ENCODE data around the gene ADARB1. TPM values are rescaled to one million over a fixed set of nuclear protein-coding genes. Genes with fewer than 3 reads are reported as not detected.

ADARB1 gene
- total and polyA plus RNA-seq, 9 of the 15 experiments (the other 6 are each of a cell fraction or from before 2014, with no cell fraction given) = 6.7 to 16.0 (median 8.3) TPM

DNA sequence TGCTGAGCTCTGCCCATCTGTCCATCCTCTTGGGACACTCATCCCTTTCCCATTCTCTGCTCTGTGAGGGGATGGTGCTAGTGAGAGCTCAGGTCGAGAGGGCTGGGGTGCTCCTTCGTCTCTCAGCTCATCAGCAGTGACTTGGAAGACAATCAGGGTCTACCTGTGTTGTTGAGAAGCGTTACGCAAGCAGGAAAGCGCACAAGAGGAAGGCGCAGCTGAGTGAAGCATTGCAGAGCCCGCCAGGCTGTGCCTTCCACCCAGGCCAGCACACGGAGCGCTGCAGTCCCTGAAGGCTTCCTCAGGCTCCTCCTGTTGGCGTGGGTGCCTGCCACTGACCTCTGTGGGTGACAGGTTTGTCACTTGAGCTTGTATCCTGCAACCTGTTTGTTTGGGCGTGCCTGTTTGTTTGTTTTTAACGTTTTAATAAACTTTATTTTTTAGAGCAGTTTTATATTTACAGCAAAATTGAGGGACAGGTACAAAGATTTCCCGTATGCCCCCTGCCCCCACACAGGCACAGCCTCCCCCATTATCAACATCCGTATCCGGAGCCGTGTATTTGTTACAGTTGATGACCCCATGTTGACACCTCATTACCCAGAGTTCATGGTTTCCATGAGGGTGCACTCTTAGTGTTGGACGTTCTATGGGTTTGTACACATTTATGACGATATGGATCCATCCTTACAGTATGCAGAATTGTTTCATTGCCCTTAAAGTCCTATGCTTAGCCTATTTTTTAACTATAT lies 36.7 kb downstream of the ADARB1 start:
- DNase-seq (ENCODE audit: extremely low read depth in 1 of 4, low spot score in 3 of 4) (peak in 2 of 4 experiments; percentile 46 to 52), FAIRE-seq (peak; percentile 77), ATAC-seq (peak; percentile 82)
- no TSS peak for BruUV-seq (replicated peaks)
- H3K4me3 ChIP-seq = no peak overlapping the region
- intact Hi-C loops (cut with micrococcal nuclease) (no loop called here), in situ Hi-C loops (cut with MboI) (no loop called here)
- peak overlapping the region; percentile 57 for H3K4me2 ChIP-seq (ENCODE audit: insufficient read depth, low read length)
- H3K79me2 ChIP-seq (ENCODE audit: control insufficient read depth, insufficient read depth, low read length) = peaks cover 12% of the 10 kb centered on the region; the same call in 2 of the 3 replicates
- H3K27me3 ChIP-seq (ENCODE audit: control insufficient read depth in 2 of 2, insufficient read depth in 2 of 2, low read length in 2 of 2) = no peaks in the 10 kb centered on the region
- H3K9me1 ChIP-seq (ENCODE audit: control insufficient read depth, insufficient read depth, low read length) = no peaks in the 10 kb centered on the region
- peak overlapping the region in 1 of 2 experiments; percentile 15; a peak in 1 of 4 replicates for H3K9ac ChIP-seq (ENCODE audit: insufficient read depth in 1 of 2, low read depth in 2 of 2, low read length in 2 of 2)
- no peaks in the 10 kb centered on the region for H3K36me3 ChIP-seq (ENCODE audit: control insufficient read depth, insufficient read depth, low read length)
- H2AFZ ChIP-seq (ENCODE audit: low read depth, low read length) = peak overlapping the region; percentile 53
- no peaks in the 10 kb centered on the region for H3K9me3 ChIP-seq (replicated peaks; ENCODE audit: control insufficient read depth, insufficient read depth, low read depth, low read length)
- ChIA-PET CTCF (ENCODE audit: low intra/inter-chr PET ratio) (no interaction called here), POLR2A (no interaction called here)
- peaks cover 18 to 43% of the 10 kb centered on the region in 2 experiments for H3K4me1 ChIP-seq (replicated peaks in 1 of 2; ENCODE audit: control insufficient read depth in 2 of 2, insufficient read depth in 2 of 2, low read length in 2 of 2)
- no peaks in the 10 kb centered on the region for H4K20me1 ChIP-seq (replicated peaks; ENCODE audit: control insufficient read depth, insufficient read depth, low read length)
- WGBS (ENCODE audit: insufficient coverage, low coverage, missing lambda C conversion rate) = 28% methylated on average over 18 of the region's 18 CpGs
- H3K27ac ChIP-seq (ENCODE audit: extremely low read depth, low read depth, low read length) = peak overlapping the region; percentile 52
- no peak for TF ChIP-seq RBM15 (IDR thresholded peaks at IDR 0.05; ENCODE audit: insufficient read depth, low read length)
- TF ChIP-seq FOSL1 (tag; conservative IDR thresholded peaks at IDR 0.05) = no peak
- TF ChIP-seq NCOR1 (IDR thresholded peaks at IDR 0.05) = no peak
- TF ChIP-seq, protein P1, sequence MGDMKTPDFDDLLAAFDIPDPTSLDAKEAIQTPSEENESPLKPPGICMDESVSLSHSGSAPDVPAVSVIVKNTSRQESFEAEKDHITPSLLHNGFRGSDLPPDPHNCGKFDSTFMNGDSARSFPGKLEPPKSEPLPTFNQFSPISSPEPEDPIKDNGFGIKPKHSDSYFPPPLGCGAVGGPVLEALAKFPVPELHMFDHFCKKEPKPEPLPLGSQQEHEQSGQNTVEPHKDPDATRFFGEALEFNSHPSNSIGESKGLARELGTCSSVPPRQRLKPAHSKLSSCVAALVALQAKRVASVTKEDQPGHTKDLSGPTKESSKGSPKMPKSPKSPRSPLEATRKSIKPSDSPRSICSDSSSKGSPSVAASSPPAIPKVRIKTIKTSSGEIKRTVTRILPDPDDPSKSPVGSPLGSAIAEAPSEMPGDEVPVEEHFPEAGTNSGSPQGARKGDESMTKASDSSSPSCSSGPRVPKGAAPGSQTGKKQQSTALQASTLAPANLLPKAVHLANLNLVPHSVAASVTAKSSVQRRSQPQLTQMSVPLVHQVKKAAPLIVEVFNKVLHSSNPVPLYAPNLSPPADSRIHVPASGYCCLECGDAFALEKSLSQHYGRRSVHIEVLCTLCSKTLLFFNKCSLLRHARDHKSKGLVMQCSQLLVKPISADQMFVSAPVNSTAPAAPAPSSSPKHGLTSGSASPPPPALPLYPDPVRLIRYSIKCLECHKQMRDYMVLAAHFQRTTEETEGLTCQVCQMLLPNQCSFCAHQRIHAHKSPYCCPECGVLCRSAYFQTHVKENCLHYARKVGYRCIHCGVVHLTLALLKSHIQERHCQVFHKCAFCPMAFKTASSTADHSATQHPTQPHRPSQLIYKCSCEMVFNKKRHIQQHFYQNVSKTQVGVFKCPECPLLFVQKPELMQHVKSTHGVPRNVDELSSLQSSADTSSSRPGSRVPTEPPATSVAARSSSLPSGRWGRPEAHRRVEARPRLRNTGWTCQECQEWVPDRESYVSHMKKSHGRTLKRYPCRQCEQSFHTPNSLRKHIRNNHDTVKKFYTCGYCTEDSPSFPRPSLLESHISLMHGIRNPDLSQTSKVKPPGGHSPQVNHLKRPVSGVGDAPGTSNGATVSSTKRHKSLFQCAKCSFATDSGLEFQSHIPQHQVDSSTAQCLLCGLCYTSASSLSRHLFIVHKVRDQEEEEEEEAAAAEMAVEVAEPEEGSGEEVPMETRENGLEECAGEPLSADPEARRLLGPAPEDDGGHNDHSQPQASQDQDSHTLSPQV (IDR thresholded peaks at IDR 0.05) = peak; percentile 62; the same call in 1 of the 2 replicates
- TF ChIP-seq, protein P2, sequence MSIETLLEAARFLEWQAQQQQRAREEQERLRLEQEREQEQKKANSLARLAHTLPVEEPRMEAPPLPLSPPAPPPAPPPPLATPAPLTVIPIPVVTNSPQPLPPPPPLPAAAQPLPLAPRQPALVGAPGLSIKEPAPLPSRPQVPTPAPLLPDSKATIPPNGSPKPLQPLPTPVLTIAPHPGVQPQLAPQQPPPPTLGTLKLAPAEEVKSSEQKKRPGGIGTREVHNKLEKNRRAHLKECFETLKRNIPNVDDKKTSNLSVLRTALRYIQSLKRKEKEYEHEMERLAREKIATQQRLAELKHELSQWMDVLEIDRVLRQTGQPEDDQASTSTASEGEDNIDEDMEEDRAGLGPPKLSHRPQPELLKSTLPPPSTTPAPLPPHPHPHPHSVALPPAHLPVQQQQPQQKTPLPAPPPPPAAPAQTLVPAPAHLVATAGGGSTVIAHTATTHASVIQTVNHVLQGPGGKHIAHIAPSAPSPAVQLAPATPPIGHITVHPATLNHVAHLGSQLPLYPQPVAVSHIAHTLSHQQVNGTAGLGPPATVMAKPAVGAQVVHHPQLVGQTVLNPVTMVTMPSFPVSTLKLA (conservative IDR thresholded peaks at IDR 0.05) = 0 out of 4 replicates have a peak, but pooled peaks of 1 of the 2 experiments have one; percentile 44
- peak in 1 of 2 experiments; percentile 34; a peak in 1 of 3 replicates for TF ChIP-seq CBX3 (IDR thresholded peaks at IDR 0.05; ENCODE audit: borderline replicate concordance in 1 of 2, low read length in 2 of 2)
- TF ChIP-seq NR4A1 (CRISPR knock-in tag; IDR thresholded peaks at IDR 0.05) = no peak
- 0 out of 2 replicates have a peak, but pooled peaks have one; percentile 36 for TF ChIP-seq NR4A1 (tag; IDR thresholded peaks at IDR 0.05)
- TF ChIP-seq, protein P3, sequence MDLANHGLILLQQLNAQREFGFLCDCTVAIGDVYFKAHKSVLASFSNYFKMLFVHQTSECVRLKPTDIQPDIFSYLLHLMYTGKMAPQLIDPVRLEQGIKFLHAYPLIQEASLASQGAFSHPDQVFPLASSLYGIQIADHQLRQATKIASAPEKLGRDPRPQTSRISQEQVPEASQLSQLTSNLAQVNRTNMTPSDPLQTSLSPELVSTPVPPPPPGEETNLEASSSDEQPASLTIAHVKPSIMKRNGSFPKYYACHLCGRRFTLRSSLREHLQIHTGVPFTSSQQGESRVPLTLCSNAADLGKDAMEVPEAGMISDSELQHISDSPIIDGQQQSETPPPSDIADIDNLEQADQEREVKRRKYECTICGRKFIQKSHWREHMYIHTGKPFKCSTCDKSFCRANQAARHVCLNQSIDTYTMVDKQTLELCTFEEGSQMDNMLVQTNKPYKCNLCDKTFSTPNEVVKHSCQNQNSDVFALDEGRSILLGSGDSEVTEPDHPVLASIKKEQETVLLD (IDR thresholded peaks at IDR 0.05) = no peak
- 0 out of 2 replicates have a peak, but pooled peaks have one; percentile 8 for TF ChIP-seq CREM (IDR thresholded peaks at IDR 0.05; ENCODE audit: low read depth)
- no peak for TF ChIP-seq BACH1 (tag; IDR thresholded peaks at IDR 0.05)
- TF ChIP-seq POLR2H (tag; IDR thresholded peaks at IDR 0.05; ENCODE audit: low read depth) = no peak

Measured in K562 (cell line).